ENCODE measurements around the gene ALDH9A1.

ALDH9A1 gene

DNA sequence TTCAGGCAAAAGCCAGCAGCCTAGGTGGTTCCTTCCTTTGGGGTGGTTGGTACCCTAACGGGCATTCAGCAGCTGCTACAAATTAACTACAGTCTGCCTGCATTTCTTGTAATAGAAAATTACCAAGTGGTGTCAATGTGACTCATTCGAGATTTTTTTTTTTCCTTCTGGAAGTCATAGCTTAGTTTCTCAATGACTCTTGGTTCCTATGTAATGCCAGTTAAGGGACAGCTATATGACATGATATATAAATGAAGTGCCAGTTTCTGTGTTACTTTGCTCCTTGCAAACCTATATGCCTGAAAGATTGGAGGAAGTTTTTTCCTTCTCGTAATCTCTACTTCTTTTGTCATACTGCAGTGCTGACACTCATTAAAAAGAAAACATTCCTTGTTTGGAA is 64.7 kb downstream of the ALDH9A1 start:
- TF ChIP-seq, protein P1, sequence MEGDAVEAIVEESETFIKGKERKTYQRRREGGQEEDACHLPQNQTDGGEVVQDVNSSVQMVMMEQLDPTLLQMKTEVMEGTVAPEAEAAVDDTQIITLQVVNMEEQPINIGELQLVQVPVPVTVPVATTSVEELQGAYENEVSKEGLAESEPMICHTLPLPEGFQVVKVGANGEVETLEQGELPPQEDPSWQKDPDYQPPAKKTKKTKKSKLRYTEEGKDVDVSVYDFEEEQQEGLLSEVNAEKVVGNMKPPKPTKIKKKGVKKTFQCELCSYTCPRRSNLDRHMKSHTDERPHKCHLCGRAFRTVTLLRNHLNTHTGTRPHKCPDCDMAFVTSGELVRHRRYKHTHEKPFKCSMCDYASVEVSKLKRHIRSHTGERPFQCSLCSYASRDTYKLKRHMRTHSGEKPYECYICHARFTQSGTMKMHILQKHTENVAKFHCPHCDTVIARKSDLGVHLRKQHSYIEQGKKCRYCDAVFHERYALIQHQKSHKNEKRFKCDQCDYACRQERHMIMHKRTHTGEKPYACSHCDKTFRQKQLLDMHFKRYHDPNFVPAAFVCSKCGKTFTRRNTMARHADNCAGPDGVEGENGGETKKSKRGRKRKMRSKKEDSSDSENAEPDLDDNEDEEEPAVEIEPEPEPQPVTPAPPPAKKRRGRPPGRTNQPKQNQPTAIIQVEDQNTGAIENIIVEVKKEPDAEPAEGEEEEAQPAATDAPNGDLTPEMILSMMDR (IDR thresholded peaks at IDR 0.05; ENCODE audit: control insufficient read depth, extremely low read depth, insufficient read depth): no peak
- no peak overlapping the region for H3K4me3 ChIP-seq (ENCODE audit: low read depth, low read length)
- no peak for DNase-seq (ENCODE audit: low read depth)

DNA sequence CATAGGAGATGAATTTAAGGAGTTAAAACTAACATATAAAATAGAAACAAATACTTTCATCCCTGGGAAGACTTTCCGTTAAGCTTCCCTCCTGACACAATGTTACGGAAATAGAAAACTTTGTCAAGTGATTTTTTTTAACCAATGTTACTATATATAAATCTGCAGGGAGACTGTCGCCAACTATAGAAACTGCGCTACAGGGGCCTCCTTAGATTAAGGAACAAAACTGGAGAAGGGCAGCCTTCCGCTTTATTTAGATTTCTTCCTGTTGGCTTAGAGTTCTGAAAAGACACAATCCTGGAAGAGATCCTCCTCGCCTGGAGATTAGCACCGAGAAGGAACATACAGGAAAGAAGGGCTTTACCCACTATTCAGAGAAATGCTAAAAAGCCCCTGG is 65.9 kb downstream of the ALDH9A1 start:
- DNase-seq (ENCODE audit: low read depth): no peak
- H3K4me3 ChIP-seq (ENCODE audit: low read depth, low read length): no peak overlapping the region; the same call in 1 of the 2 replicates
- TF ChIP-seq, protein P1 (IDR thresholded peaks at IDR 0.05; ENCODE audit: control insufficient read depth, extremely low read depth, insufficient read depth): no peak

DNA sequence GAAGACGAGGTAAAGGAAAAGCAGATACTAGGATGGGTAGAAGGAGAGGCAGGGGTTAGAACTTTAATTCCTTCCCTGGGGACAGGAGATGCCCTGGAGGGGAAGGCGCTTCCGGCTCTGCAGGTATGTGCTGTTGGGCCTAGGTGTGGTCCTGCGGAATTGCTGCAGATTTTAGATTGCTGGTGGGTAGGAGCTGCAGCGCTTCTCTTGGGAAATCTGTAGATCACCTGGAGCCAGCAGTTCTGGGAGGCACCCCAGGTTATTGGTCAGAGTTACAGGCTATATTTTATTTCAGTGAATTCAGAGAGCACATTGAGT is 66.3 kb downstream of the ALDH9A1 start:
- no peak for DNase-seq (ENCODE audit: low read depth)
- TF ChIP-seq, protein P1 (IDR thresholded peaks at IDR 0.05; ENCODE audit: control insufficient read depth, extremely low read depth, insufficient read depth): no peak
- H3K4me3 ChIP-seq (ENCODE audit: low read depth, low read length): peak overlapping the region; percentile 79

DNA sequence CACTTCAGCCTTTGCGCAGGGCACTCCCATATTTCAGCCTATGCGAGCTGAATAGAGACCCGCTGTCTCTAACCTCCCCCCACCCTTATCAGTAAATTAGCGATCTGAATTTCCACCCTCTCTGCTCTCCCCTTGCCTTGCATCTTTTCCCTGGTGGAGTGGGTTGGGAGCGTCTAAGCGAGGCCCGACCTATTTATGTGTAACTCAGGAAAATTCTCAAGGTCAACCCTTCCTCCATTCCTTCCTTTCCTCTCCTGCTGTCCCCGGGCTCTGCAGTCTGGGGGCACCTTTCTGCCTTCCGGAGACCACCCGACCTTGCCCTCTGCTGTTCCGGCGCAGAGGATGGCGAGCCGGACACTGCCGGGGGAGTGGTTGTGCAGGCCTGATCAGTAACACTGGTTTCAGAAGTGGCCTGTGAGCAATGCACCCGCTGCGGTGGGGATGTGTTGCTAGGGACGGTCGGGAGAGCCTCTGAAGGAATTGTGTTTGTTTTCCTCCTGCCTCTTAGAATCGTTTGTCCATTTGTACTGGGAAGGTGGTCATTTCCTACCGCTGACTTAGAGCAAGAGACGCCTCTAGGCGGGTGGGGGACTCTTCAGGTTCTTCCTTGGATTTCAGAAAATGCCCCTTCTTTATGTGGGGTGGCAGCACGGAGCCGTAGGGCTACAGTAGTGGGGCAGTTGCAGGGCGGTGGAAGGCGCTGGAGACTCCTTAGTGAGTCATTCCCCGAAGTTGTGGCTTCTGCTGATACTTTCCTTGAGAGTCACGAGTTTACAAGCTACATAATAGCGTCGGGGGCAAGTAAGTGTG is 66.8 kb downstream of the ALDH9A1 start:
- DNase-seq (ENCODE audit: low read depth): no peak
- TF ChIP-seq, protein P1 (IDR thresholded peaks at IDR 0.05; ENCODE audit: control insufficient read depth, extremely low read depth, insufficient read depth): 0 out of 2 replicates have a peak, but pooled peaks have one; percentile 1
- peak overlapping the region; percentile 79 for H3K4me3 ChIP-seq (ENCODE audit: low read depth, low read length)

DNA sequence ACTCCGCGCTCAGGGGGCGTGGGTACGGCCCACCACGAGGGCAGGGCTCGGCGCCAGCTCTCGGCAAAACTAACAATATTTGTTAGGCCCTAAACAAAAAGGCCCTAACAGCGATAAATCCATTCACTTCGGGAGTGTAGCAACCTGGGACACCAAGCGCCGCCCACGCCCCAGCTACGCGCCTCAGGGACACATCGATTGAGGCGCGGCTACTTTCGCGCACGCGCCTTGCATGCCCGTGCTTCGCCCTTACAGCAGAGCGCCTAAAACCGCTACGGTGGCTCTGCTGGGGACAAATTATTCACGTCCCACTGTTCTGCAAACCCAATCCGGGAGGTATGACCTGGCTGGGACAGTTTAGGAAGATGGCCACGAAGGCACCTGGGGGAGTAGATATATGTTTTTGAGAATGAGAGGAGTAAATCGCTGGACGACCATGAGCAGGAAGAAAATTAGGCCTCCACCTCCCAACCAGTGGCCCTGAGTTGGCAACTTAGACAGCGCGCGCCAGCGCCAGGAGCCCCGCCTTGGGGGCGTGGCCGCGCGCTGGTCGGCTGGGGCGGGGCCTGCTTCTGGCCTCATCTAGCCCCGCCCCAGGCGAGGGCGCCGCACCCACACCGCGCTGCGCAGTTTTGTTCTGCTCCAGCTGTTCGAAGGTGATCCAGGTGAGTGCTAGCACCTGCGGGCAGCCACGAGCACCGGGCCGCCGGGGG is 67.6 kb downstream of the ALDH9A1 start, which contains the start of gene MGST3:
Gene MGST3 (plus strand): TSS at position 606 of the 713 bp plus-strand sequence. CDS start 18,614 bp downstream, outside the sequence.
- TF ChIP-seq, protein P1 (IDR thresholded peaks at IDR 0.05; ENCODE audit: control insufficient read depth, extremely low read depth, insufficient read depth): no peak
- H3K4me3 ChIP-seq (ENCODE audit: low read depth, low read length): peak within 1 kb of the TSS; percentile 79
- peak; percentile 96 for DNase-seq (ENCODE audit: low read depth)

DNA sequence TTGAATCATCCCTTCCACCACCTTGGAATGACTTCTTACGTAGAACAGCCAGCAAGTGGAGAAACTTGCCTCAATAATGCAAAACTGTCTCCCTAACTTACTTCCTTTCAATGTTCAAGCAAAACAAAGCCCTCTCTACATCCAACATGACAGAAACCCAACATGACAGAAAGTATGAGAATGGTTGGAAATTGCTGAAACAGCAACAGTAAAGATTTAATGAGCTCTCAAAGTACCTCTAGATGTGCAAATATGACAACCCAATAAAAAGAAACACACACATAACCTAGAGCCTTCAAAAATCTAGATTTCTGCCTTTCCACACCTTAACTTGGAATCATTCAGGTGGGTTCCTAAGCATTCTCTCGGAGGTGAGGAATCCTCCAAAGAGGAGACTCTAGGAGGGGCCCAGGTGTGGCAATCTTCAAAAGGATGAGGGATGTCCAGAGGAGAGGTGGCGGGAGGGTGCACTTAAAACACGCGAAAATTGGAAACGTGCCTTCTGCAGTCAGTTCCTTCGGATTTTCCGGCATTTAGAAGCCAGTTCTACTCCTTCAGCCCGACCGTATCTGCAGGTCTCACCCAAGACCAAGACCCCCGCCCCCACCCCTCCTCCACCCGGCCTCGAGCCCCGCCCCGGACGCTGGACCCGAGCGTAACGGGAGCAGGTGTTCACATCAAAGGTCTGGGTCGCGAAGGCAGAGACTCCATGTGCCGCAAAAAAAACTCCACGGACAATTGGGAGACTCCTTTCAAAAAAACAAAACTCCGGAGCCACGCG is 68.3 kb downstream of the ALDH9A1 start:
- no peak for DNase-seq (ENCODE audit: low read depth)
- TF ChIP-seq, protein P1 (IDR thresholded peaks at IDR 0.05; ENCODE audit: control insufficient read depth, extremely low read depth, insufficient read depth): no peak
- peak overlapping the region; percentile 79 for H3K4me3 ChIP-seq (ENCODE audit: low read depth, low read length)
